ENCODE measurements around the gene CENPX. TPM values are rescaled to one million over a fixed set of nuclear protein-coding genes. Genes with fewer than 3 reads are reported as not detected.

CENPX gene
- total RNA-seq, 1 donor from 2014 or later = 59.9 TPM

- Mint-ChIP-seq H3K9me3 (ENCODE audit: unreplicated experiment) (peaks cover 5% of the 10 kb centered on the region), H3K4me1 (ENCODE audit: low read depth, unreplicated experiment) (peaks cover 8% of the 10 kb centered on the region), H3K4me3 (ENCODE audit: unreplicated experiment) (no peak overlapping the region), H3K27ac (ENCODE audit: unreplicated experiment) (no peak overlapping the region), H3K36me3 (ENCODE audit: unreplicated experiment) (no peaks in the 10 kb centered on the region), H3K27me3 (ENCODE audit: unreplicated experiment) (peaks cover 5% of the 10 kb centered on the region)
- DNase-seq = no peak
- TF ChIP-seq CTCF (IDR thresholded peaks at IDR 0.05; ENCODE audit: partially characterized antibody, unreplicated experiment) = no peak
Measured at GRCh38 chr17:82010575-82011525, 11.8 kb downstream of the CENPX start.

- Mint-ChIP-seq H3K9me3 (ENCODE audit: unreplicated experiment) (peaks cover 5% of the 10 kb centered on the region), H3K36me3 (ENCODE audit: unreplicated experiment) (no peaks in the 10 kb centered on the region), H3K4me1 (ENCODE audit: low read depth, unreplicated experiment) (peaks cover 10% of the 10 kb centered on the region), H3K27ac (ENCODE audit: unreplicated experiment) (no peak overlapping the region), H3K27me3 (ENCODE audit: unreplicated experiment) (peaks cover 5% of the 10 kb centered on the region), H3K4me3 (ENCODE audit: unreplicated experiment) (no peak overlapping the region)
- no peak for TF ChIP-seq CTCF (IDR thresholded peaks at IDR 0.05; ENCODE audit: partially characterized antibody, unreplicated experiment)
- no peak for DNase-seq
Measured at GRCh38 chr17:82009413-82009812, 13.3 kb downstream of the CENPX start.

DNA sequence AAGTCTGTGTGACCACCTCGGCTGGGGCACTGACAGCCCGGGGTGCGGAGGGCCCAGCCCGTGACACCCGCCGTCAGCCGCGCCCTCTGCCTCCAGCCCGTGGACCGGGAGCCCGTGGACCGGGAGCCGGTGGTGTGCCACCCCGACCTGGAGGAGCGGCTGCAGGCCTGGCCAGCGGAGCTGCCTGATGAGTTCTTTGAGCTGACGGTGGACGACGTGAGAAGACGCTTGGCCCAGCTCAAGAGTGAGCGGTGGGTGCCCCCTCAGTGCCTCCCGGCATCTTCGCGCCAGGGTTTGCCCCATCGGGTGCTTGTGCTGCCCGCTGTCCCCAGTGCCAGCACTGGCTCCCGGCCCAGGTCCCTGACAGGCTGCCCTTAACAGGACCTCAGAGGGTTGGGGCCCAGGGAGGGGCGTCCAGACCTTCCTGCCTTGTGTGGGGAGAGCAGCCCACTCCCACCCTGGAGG lies 13.7 kb downstream of the CENPX start:
- H3K4me3 Mint-ChIP-seq (ENCODE audit: unreplicated experiment) = no peak overlapping the region
- peaks cover 5% of the 10 kb centered on the region for H3K9me3 Mint-ChIP-seq (ENCODE audit: unreplicated experiment)
- H3K4me1 Mint-ChIP-seq (ENCODE audit: low read depth, unreplicated experiment) = peaks cover 10% of the 10 kb centered on the region
- DNase-seq = no peak
- no peak for TF ChIP-seq CTCF (IDR thresholded peaks at IDR 0.05; ENCODE audit: partially characterized antibody, unreplicated experiment)
- H3K36me3 Mint-ChIP-seq (ENCODE audit: unreplicated experiment) = no peaks in the 10 kb centered on the region
- peaks cover 5% of the 10 kb centered on the region for H3K27me3 Mint-ChIP-seq (ENCODE audit: unreplicated experiment)
- H3K27ac Mint-ChIP-seq (ENCODE audit: unreplicated experiment) = no peak overlapping the region

DNA sequence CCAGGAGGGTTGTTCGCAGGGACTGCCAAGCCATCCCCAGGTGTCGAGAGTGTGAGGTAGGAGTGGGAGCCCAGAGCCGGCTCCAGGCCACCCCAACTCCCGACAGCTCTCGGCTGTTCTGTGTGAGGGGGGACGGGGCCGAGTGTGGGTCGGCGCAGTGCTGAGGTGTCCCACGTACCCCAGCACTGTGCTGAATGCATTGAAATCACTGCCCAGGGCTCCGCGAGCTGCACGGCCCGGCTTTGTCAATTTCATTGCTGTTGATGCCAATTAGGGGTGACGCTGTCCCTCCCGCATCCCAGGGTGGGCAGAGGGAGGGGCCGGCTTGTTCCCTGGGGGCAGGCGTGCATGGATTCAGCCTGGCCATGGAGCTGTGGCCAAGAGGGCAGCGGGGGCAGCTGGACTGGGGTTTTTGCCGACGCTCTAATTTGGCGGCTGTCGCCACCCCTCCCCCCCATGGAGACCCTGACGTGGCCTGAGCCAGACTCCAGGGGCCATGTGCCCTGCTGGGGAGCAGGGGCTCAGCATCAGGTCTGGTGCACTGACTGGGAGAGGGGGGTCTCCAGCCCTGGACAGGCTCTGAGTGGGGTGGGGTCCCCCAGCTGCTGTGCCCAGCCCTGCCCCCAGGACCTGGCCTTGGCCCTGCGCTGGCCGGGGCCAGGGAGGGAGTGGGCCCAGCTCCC lies 14.3 kb downstream of the CENPX start:
- no peak overlapping the region for H3K4me3 Mint-ChIP-seq (ENCODE audit: unreplicated experiment)
- peaks cover 10% of the 10 kb centered on the region for H3K4me1 Mint-ChIP-seq (ENCODE audit: low read depth, unreplicated experiment)
- no peak for DNase-seq
- H3K9me3 Mint-ChIP-seq (ENCODE audit: unreplicated experiment) = peaks cover 5% of the 10 kb centered on the region
- no peaks in the 10 kb centered on the region for H3K36me3 Mint-ChIP-seq (ENCODE audit: unreplicated experiment)
- peaks cover 5% of the 10 kb centered on the region for H3K27me3 Mint-ChIP-seq (ENCODE audit: unreplicated experiment)
- no peak overlapping the region for H3K27ac Mint-ChIP-seq (ENCODE audit: unreplicated experiment)
- no peak for TF ChIP-seq CTCF (IDR thresholded peaks at IDR 0.05; ENCODE audit: partially characterized antibody, unreplicated experiment)

Measured in glutamatergic neuron (in vitro differentiated cells).